Right lobe of liver (tissue), 4 donors: ENCODE measurements around the gene CACNA1C.

Experiments
- CTCF ChIP-seq, 4 donors: fragments of 200-600 bp in 3 of 4; fragments of 450-650 bp in 1 of 4; IDR thresholded peaks; one replicate each; pipeline versions ENCODE4 v1.5.1 to v1.8.0; 2016 to 2022; ENCODE audit warnings: antibody characterized with exemption in 4 of 4, mild to moderate bottlenecking in 2 of 4
- POLR2A ChIP-seq: fragments of 450-650 bp; IDR thresholded peaks from one replicate; pipeline ENCODE4 v1.6.1; 2017; ENCODE audit warnings: antibody characterized with exemption, mild to moderate bottlenecking
- donor health status: DM: no; HTN: no; CAD: no.
- donor health status: DM: no; HTN: no; CAD: no.
- donor health status: DM: no; HTN: yes; CAD: no.

- no peak for TF ChIP-seq POLR2A
- TF ChIP-seq CTCF (IDR thresholded peaks at IDR 0.05) = no peak
These were observed 514.9 kb downstream of the CACNA1C start for GRCh38 chr12:2567711-2568110.
